ENCODE data around the gene PTPRM.

GRCh38 chr18:8019600-8019999 lies 452.5 kb downstream of the PTPRM start:
- no peak for TF ChIP-seq POLR2A (IDR thresholded peaks at IDR 0.05; ENCODE audit: low read depth, low read length)
- TF ChIP-seq TAF1 (IDR thresholded peaks at IDR 0.05; ENCODE audit: borderline replicate concordance, low read depth, low read length): no peak

All from GM12892 (cell line).